WTC11 (cell line): ENCODE measurements around the gene EPHA2. TPM values are rescaled to one million over a fixed set of nuclear protein-coding genes. Genes with fewer than 3 reads are reported as not detected.

Experiments used
- ATAC-seq: fragments of 200-7000 bp; cut with Tn5 transposase; 2 replicates; pipeline ENCODE4 v1.10.0; 2021; ENCODE audit warnings: mild to moderate bottlenecking, moderate library complexity
- CTCF ChIA-PET: fragments of 300-600 bp; sonication (Branson Sonifier 250); formaldehyde crosslinking; loops from one replicate; lab custom pipeline; 2021; ENCODE audit warnings: antibody characterized with exemption; lab: Charles Lee
- POLR2A ChIA-PET: fragments of 350-600 bp; sonication (Branson Sonifier 250); formaldehyde crosslinking; loops from one replicate; lab custom pipeline; 2021; ENCODE audit warnings: antibody characterized with exemption; lab: Charles Lee
- DNase-seq: peaks from one replicate; pipeline ENCODE4 v3.0.0; 2021; ENCODE audit warnings: low spot score
- H3K27ac Mint-ChIP-seq: 2 replicates; pipeline ENCODE4 v1.8.0; 2021; ENCODE audit warnings: mixed read lengths
- H3K27me3 Mint-ChIP-seq: 2 replicates; pipeline ENCODE4 v1.8.0; 2021; ENCODE audit warnings: low read depth, mild to moderate bottlenecking, moderate library complexity, mixed read lengths
- H3K36me3 Mint-ChIP-seq: 2 replicates; pipeline ENCODE4 v1.8.0; 2021; ENCODE audit warnings: mixed read lengths
- H3K4me1 Mint-ChIP-seq: 2 replicates; pipeline ENCODE4 v1.8.0; 2022; ENCODE audit warnings: mixed read lengths
- H3K4me3 Mint-ChIP-seq: 2 replicates; pipeline ENCODE4 v1.8.0; 2021; ENCODE audit warnings: mild to moderate bottlenecking, moderate library complexity, mixed read lengths
- H3K9me3 Mint-ChIP-seq: 2 replicates; pipeline ENCODE4 v1.8.0; 2021; ENCODE audit warnings: mixed read lengths
- AFF4 ChIP-seq: sonication (generic); formaldehyde crosslinking; IDR thresholded peaks from 2 replicates; pipeline ENCODE4 v1.8.1; 2023; ENCODE audit warnings: mild to moderate bottlenecking, missing genetic modification reagents, borderline replicate concordance
- AR ChIP-seq: fragments of 250-450 bp; sonication (Bioruptor Pico); IDR thresholded peaks from 2 replicates; pipeline ENCODE4 v1.9.0; 2021; ENCODE audit warnings: mild to moderate bottlenecking
- ATF1 ChIP-seq: sonication (generic); formaldehyde crosslinking; IDR thresholded peaks from 2 replicates; pipeline ENCODE4 v1.8.1; 2023; ENCODE audit warnings: mild to moderate bottlenecking, moderate library complexity, missing genetic modification reagents
- ETV6 ChIP-seq: sonication (generic); formaldehyde crosslinking; IDR thresholded peaks from 2 replicates; pipeline ENCODE4 v1.8.1; 2022; ENCODE audit warnings: mild to moderate bottlenecking, missing genetic modification reagents
- FOXP4 ChIP-seq: sonication (generic); formaldehyde crosslinking; IDR thresholded peaks from 2 replicates; pipeline ENCODE4 v1.8.0; 2022; ENCODE audit warnings: mild to moderate bottlenecking, missing genetic modification reagents
- HMGA2 ChIP-seq: fragments of 250-450 bp; sonication (Bioruptor Pico); IDR thresholded peaks from 2 replicates; pipeline ENCODE4 v1.4.0; 2021; ENCODE audit warnings: mild to moderate bottlenecking, moderate library complexity
- JAZF1 ChIP-seq: fragments of 250-450 bp; sonication (Bioruptor Pico); IDR thresholded peaks from 2 replicates; pipeline ENCODE4 v1.9.0; 2021; ENCODE audit warnings: moderate library complexity, mild to moderate bottlenecking, inconsistent platforms
- JUN ChIP-seq: sonication (generic); formaldehyde crosslinking; IDR thresholded peaks from 2 replicates; pipeline ENCODE4 v1.8.0; 2023; ENCODE audit warnings: mild to moderate bottlenecking, missing genetic modification reagents
- NFYB ChIP-seq: sonication (generic); formaldehyde crosslinking; conservative IDR thresholded peaks from 2 replicates; pipeline ENCODE4 v1.8.0; 2022; ENCODE audit warnings: low read depth, missing genetic modification reagents
- NR1H2 ChIP-seq: sonication (generic); formaldehyde crosslinking; IDR thresholded peaks from 2 replicates; pipeline ENCODE4 v1.9.0; 2021; ENCODE audit warnings: mild to moderate bottlenecking, moderate library complexity, missing genetic modification reagents
- OVOL2 ChIP-seq: fragments of 250-450 bp; sonication (Bioruptor Pico); IDR thresholded peaks from 2 replicates; pipeline ENCODE4 v1.9.0; 2021; ENCODE audit warnings: mild to moderate bottlenecking, borderline replicate concordance
- STAT6 ChIP-seq: sonication (generic); formaldehyde crosslinking; conservative IDR thresholded peaks from 2 replicates; pipeline ENCODE4 v1.8.1; 2023; ENCODE audit warnings: mild to moderate bottlenecking, low read depth, missing genetic modification reagents, moderate library complexity
- TCF7 ChIP-seq: sonication (generic); formaldehyde crosslinking; IDR thresholded peaks from 2 replicates; pipeline ENCODE4 v1.8.0; 2022; ENCODE audit warnings: mild to moderate bottlenecking, low read depth, missing genetic modification reagents, moderate library complexity
- TP53 ChIP-seq: sonication (generic); formaldehyde crosslinking; IDR thresholded peaks from 2 replicates; pipeline ENCODE4 v1.8.1; 2023; ENCODE audit warnings: mild to moderate bottlenecking, missing genetic modification reagents
- ZNF317 ChIP-seq: sonication (generic); formaldehyde crosslinking; IDR thresholded peaks from 2 replicates; pipeline ENCODE4 v1.8.1; 2023; ENCODE audit warnings: low read depth, mild to moderate bottlenecking, moderate library complexity, missing genetic modification reagents, borderline replicate concordance
- ZNF423 ChIP-seq: fragments of 250-450 bp; sonication (Bioruptor Pico); IDR thresholded peaks from 2 replicates; pipeline ENCODE4 v2.1.2; 2022; ENCODE audit warnings: mild to moderate bottlenecking, moderate library complexity
- ZNF425 ChIP-seq: fragments of 250-450 bp; sonication (Bioruptor Pico); conservative IDR thresholded peaks from 2 replicates; pipeline ENCODE4 v1.9.0; 2021; ENCODE audit warnings: mild to moderate bottlenecking
- ZSCAN18 ChIP-seq: fragments of 250-450 bp; sonication (Bioruptor Pico); IDR thresholded peaks from 2 replicates; pipeline ENCODE4 v2.1.2; 2022; ENCODE audit warnings: mild to moderate bottlenecking, moderate library complexity
- total RNA-seq: library from RNA; stranded (reverse); gene quantifications from 3 replicates; pipeline ENCODE4 v1.2.3, GENCODE V29; 2021

EPHA2 gene
- total RNA-seq, 1 experiment from 2014 or later = 44.4 TPM

GRCh38 chr1:16151196-16151994, 4.5 kb downstream of the EPHA2 start:
- peak overlapping the region; percentile 14; the same call in 1 of the 2 replicates for H3K4me3 Mint-ChIP-seq
- no peak for TF ChIP-seq JAZF1 (CRISPR knock-in tag)
- TF ChIP-seq TCF7 (CRISPR knock-in tag) = no peak
- TF ChIP-seq OVOL2 (CRISPR knock-in tag) = no peak
- TF ChIP-seq ZNF423 (CRISPR knock-in tag) = peak; percentile 39; the same call in 1 of the 2 replicates
- no peaks in the 10 kb centered on the region for H3K9me3 Mint-ChIP-seq
- peak overlapping the region; percentile 90 for H3K27ac Mint-ChIP-seq
- H3K36me3 Mint-ChIP-seq = peaks cover 25% of the 10 kb centered on the region
- ChIA-PET CTCF (interaction anchor here (0.7 to 14.1 kb wide), 7 partner anchors 11 to 95 kb away, joined by 3 to 204 read pairs (median 3); partner anchors contain the start of gene FAM131C), POLR2A (no interaction called here)
- DNase-seq (no peak), ATAC-seq (no peak)
- H3K4me1 Mint-ChIP-seq = peaks cover 56% of the 10 kb centered on the region
- H3K27me3 Mint-ChIP-seq = no peaks in the 10 kb centered on the region

GRCh38 chr1:16150508-16150907, 5.4 kb downstream of the EPHA2 start:
- ATAC-seq (no peak), DNase-seq (no peak)
- Mint-ChIP-seq H3K4me1 (peaks cover 62% of the 10 kb centered on the region), H3K9me3 (no peaks in the 10 kb centered on the region), H3K36me3 (peaks cover 25% of the 10 kb centered on the region), H3K4me3 (no peak overlapping the region), H3K27me3 (no peaks in the 10 kb centered on the region), H3K27ac (peak overlapping the region; percentile 90)
- POLR2A ChIA-PET = interaction anchor here (1.0 kb wide), 1 partner anchor 31 kb away, joined by 3 read pairs; no protein-coding TSS in a partner anchor
- CTCF ChIA-PET = interaction anchor here (0.7 to 14.1 kb wide), 5 partner anchors 29 to 94 kb away, joined by 3 to 204 read pairs (median 3); no protein-coding TSS in a partner anchor
- TF ChIP-seq NFYB (CRISPR knock-in tag) = no peak
- no peak for TF ChIP-seq JUN
- no peak for TF ChIP-seq ETV6
- TF ChIP-seq HMGA2 (CRISPR knock-in tag) = no peak
- no peak for TF ChIP-seq JAZF1 (CRISPR knock-in tag)
- no peak for TF ChIP-seq ATF1 (CRISPR knock-in tag)
- TF ChIP-seq ZSCAN18 = no peak
- no peak for TF ChIP-seq STAT6 (CRISPR knock-in tag)
- TF ChIP-seq FOXP4 (CRISPR knock-in tag) = no peak
- no peak for TF ChIP-seq ZNF425 (CRISPR knock-in tag)
- no peak for TF ChIP-seq AR
- TF ChIP-seq AFF4 (CRISPR knock-in tag) = no peak
- TF ChIP-seq ZNF317 (CRISPR knock-in tag) = no peak
- no peak for TF ChIP-seq NR1H2 (CRISPR knock-in tag)
- no peak for TF ChIP-seq TP53 (CRISPR knock-in tag)
